ENCODE measurements around the gene LMO7.

Gene LMO7

GRCh38 chr13:75860935-75861334 lies 224.8 kb downstream of the LMO7 start:
- H2BK5ac ChIP-seq (ENCODE audit: low read length): no peak overlapping the region
- H2AFZ ChIP-seq (ENCODE audit: low read length): no peak overlapping the region
- no peak overlapping the region for H3K18ac ChIP-seq (ENCODE audit: low read length)
- H3K23ac ChIP-seq (ENCODE audit: low read depth, low read length, poor library complexity): no peak overlapping the region
- H3K9ac ChIP-seq (ENCODE audit: low read depth, low read length, poor library complexity): no peak overlapping the region
- no peak overlapping the region for H3K14ac ChIP-seq (ENCODE audit: low read length)
- no peak for DNase-seq (ENCODE audit: low spot score)
- no peak overlapping the region for H2AK5ac ChIP-seq (ENCODE audit: low read depth, low read length)
- H3K36me3 ChIP-seq (replicated peaks in 1 of 2; ENCODE audit: control insufficient read depth in 2 of 2, insufficient read depth in 2 of 2, low read length in 2 of 2): no peaks in the 10 kb centered on the region
- 100% methylated on average over 1 of the region's 6 CpGs; no CpG with 5 or more reads in 1 of the 2 donors for WGBS, 2 donors (ENCODE audit: extremely low coverage in 2 of 2, insufficient read length in 2 of 2, insufficient replicate concordance in 1 of 2)
- H3K79me1 ChIP-seq (ENCODE audit: low read depth, low read length): no peaks in the 10 kb centered on the region
- no peak overlapping the region for H3K27ac ChIP-seq (replicated peaks; ENCODE audit: low read length)
- no peaks in the 10 kb centered on the region for H3K4me1 ChIP-seq (ENCODE audit: control insufficient read depth in 2 of 2, insufficient read depth in 1 of 2, low read depth in 1 of 2, low read length in 2 of 2)
- no peak overlapping the region for H2BK120ac ChIP-seq (ENCODE audit: low read depth, low read length)
- no peak overlapping the region for H4K8ac ChIP-seq (ENCODE audit: low read depth, low read length)
- no peak overlapping the region for H3K4me2 ChIP-seq (ENCODE audit: insufficient read depth, low read length, poor library complexity, severe bottlenecking)
- no peak overlapping the region for H3K4ac ChIP-seq (ENCODE audit: low read length)
- no peak overlapping the region for H4K91ac ChIP-seq (ENCODE audit: low read depth, low read length, poor library complexity)
- no peaks in the 10 kb centered on the region for H3K9me3 ChIP-seq (replicated peaks in 1 of 2; ENCODE audit: control insufficient read depth in 2 of 2, insufficient read depth in 1 of 2, low read depth in 1 of 2, low read length in 2 of 2)
- H3K4me3 ChIP-seq (ENCODE audit: low read length in 2 of 2): no peak overlapping the region
- no peak overlapping the region for H2BK12ac ChIP-seq (ENCODE audit: low read length)
- H2BK15ac ChIP-seq (ENCODE audit: low read length): no peak overlapping the region
- H3K27me3 ChIP-seq (ENCODE audit: control insufficient read depth in 3 of 3, insufficient read depth in 3 of 3, low read depth in 1 of 3, low read length in 3 of 3): no peaks in the 10 kb centered on the region

GRCh38 chr13:75861786-75862185 lies 225.7 kb downstream of the LMO7 start:
- Histone ChIP-seq H4K8ac (ENCODE audit: low read depth, low read length) (no peak overlapping the region), H3K23ac (ENCODE audit: low read depth, low read length, poor library complexity) (no peak overlapping the region), H3K4me2 (ENCODE audit: insufficient read depth, low read length, poor library complexity, severe bottlenecking) (no peak overlapping the region), H3K27ac (replicated peaks; ENCODE audit: low read length) (no peak overlapping the region), H3K4ac (ENCODE audit: low read length) (no peak overlapping the region), H3K9ac (ENCODE audit: low read depth, low read length, poor library complexity) (no peak overlapping the region), H4K91ac (ENCODE audit: low read depth, low read length, poor library complexity) (no peak overlapping the region), H2AFZ (ENCODE audit: low read length) (no peak overlapping the region), H3K79me1 (ENCODE audit: low read depth, low read length) (no peaks in the 10 kb centered on the region), H2AK5ac (ENCODE audit: low read depth, low read length) (no peak overlapping the region), H2BK15ac (ENCODE audit: low read length) (no peak overlapping the region), H3K4me3 (ENCODE audit: low read length in 2 of 2) (no peak overlapping the region), H2BK120ac (ENCODE audit: low read depth, low read length) (no peak overlapping the region), H3K18ac (ENCODE audit: low read length) (no peak overlapping the region), H3K4me1 (ENCODE audit: control insufficient read depth in 2 of 2, insufficient read depth in 1 of 2, low read depth in 1 of 2, low read length in 2 of 2) (no peaks in the 10 kb centered on the region), H3K27me3 (ENCODE audit: control insufficient read depth in 3 of 3, insufficient read depth in 3 of 3, low read depth in 1 of 3, low read length in 3 of 3) (no peaks in the 10 kb centered on the region), H3K9me3 (replicated peaks in 1 of 2; ENCODE audit: control insufficient read depth in 2 of 2, insufficient read depth in 1 of 2, low read depth in 1 of 2, low read length in 2 of 2) (no peaks in the 10 kb centered on the region), H2BK12ac (ENCODE audit: low read length) (no peak overlapping the region), H3K14ac (ENCODE audit: low read length) (no peak overlapping the region), H3K36me3 (replicated peaks in 1 of 2; ENCODE audit: control insufficient read depth in 2 of 2, insufficient read depth in 2 of 2, low read length in 2 of 2) (no peaks in the 10 kb centered on the region), H2BK5ac (ENCODE audit: low read length) (no peak overlapping the region)
- DNase-seq (ENCODE audit: low spot score): no peak

- no peak overlapping the region for H2AK5ac ChIP-seq (ENCODE audit: low read depth, low read length)
- no peak for DNase-seq (ENCODE audit: low spot score)
- no peak overlapping the region for H4K91ac ChIP-seq (ENCODE audit: low read depth, low read length, poor library complexity)
- H3K14ac ChIP-seq (ENCODE audit: low read length): no peak overlapping the region
- no peak overlapping the region for H2AFZ ChIP-seq (ENCODE audit: low read length)
- no peak overlapping the region for H2BK12ac ChIP-seq (ENCODE audit: low read length)
- H4K8ac ChIP-seq (ENCODE audit: low read depth, low read length): no peak overlapping the region
- no peaks in the 10 kb centered on the region for H3K36me3 ChIP-seq (replicated peaks in 1 of 2; ENCODE audit: control insufficient read depth in 2 of 2, insufficient read depth in 2 of 2, low read length in 2 of 2)
- H3K27ac ChIP-seq (replicated peaks; ENCODE audit: low read length): no peak overlapping the region
- no peaks in the 10 kb centered on the region for H3K9me3 ChIP-seq (replicated peaks in 1 of 2; ENCODE audit: control insufficient read depth in 2 of 2, insufficient read depth in 1 of 2, low read depth in 1 of 2, low read length in 2 of 2)
- no peak overlapping the region for H2BK120ac ChIP-seq (ENCODE audit: low read depth, low read length)
- H2BK15ac ChIP-seq (ENCODE audit: low read length): no peak overlapping the region
- H3K18ac ChIP-seq (ENCODE audit: low read length): no peak overlapping the region
- H3K27me3 ChIP-seq (ENCODE audit: control insufficient read depth in 3 of 3, insufficient read depth in 3 of 3, low read depth in 1 of 3, low read length in 3 of 3): no peaks in the 10 kb centered on the region
- no peak overlapping the region for H3K4me3 ChIP-seq (ENCODE audit: low read length in 2 of 2)
- H3K9ac ChIP-seq (ENCODE audit: low read depth, low read length, poor library complexity): no peak overlapping the region
- H3K4me1 ChIP-seq (ENCODE audit: control insufficient read depth in 2 of 2, insufficient read depth in 1 of 2, low read depth in 1 of 2, low read length in 2 of 2): peaks cover 0 to 1% of the 10 kb centered on the region in 2 donors
- no peak overlapping the region for H2BK5ac ChIP-seq (ENCODE audit: low read length)
- H3K4me2 ChIP-seq (ENCODE audit: insufficient read depth, low read length, poor library complexity, severe bottlenecking): no peak overlapping the region
- no peak overlapping the region for H3K23ac ChIP-seq (ENCODE audit: low read depth, low read length, poor library complexity)
- H3K4ac ChIP-seq (ENCODE audit: low read length): no peak overlapping the region
- H3K79me1 ChIP-seq (ENCODE audit: low read depth, low read length): no peaks in the 10 kb centered on the region
- no CpG with 5 or more reads among the region's 5 CpGs for WGBS, 2 donors (ENCODE audit: extremely low coverage in 2 of 2, insufficient read length in 2 of 2, insufficient replicate concordance in 1 of 2)
Measured at GRCh38 chr13:75864718-75865117, 228.6 kb downstream of the LMO7 start.

GRCh38 chr13:75867379-75868117 lies 231.4 kb downstream of the LMO7 start:
- H4K91ac ChIP-seq (ENCODE audit: low read depth, low read length, poor library complexity): no peak overlapping the region
- peaks cover 1 to 3% of the 10 kb centered on the region in 2 donors for H3K4me1 ChIP-seq (ENCODE audit: control insufficient read depth in 2 of 2, insufficient read depth in 1 of 2, low read depth in 1 of 2, low read length in 2 of 2)
- no peak overlapping the region for H3K4me3 ChIP-seq (ENCODE audit: low read length in 2 of 2)
- no peaks in the 10 kb centered on the region for H3K27me3 ChIP-seq (ENCODE audit: control insufficient read depth in 3 of 3, insufficient read depth in 3 of 3, low read depth in 1 of 3, low read length in 3 of 3)
- no peak for DNase-seq (ENCODE audit: low spot score)
- no peak overlapping the region for H2BK5ac ChIP-seq (ENCODE audit: low read length)
- WGBS, 2 donors (ENCODE audit: extremely low coverage in 2 of 2, insufficient read length in 2 of 2, insufficient replicate concordance in 1 of 2): no CpG with 5 or more reads among the region's 9 CpGs
- no peak overlapping the region for H3K9ac ChIP-seq (ENCODE audit: low read depth, low read length, poor library complexity)
- H3K4ac ChIP-seq (ENCODE audit: low read length): no peak overlapping the region
- H2BK120ac ChIP-seq (ENCODE audit: low read depth, low read length): no peak overlapping the region
- no peak overlapping the region for H3K14ac ChIP-seq (ENCODE audit: low read length)
- H3K27ac ChIP-seq (replicated peaks; ENCODE audit: low read length): no peak overlapping the region
- no peak overlapping the region for H4K8ac ChIP-seq (ENCODE audit: low read depth, low read length)
- no peak overlapping the region for H3K18ac ChIP-seq (ENCODE audit: low read length)
- H3K36me3 ChIP-seq (replicated peaks in 1 of 2; ENCODE audit: control insufficient read depth in 2 of 2, insufficient read depth in 2 of 2, low read length in 2 of 2): no peaks in the 10 kb centered on the region
- H2AK5ac ChIP-seq (ENCODE audit: low read depth, low read length): no peak overlapping the region
- H3K23ac ChIP-seq (ENCODE audit: low read depth, low read length, poor library complexity): no peak overlapping the region
- H3K4me2 ChIP-seq (ENCODE audit: insufficient read depth, low read length, poor library complexity, severe bottlenecking): no peak overlapping the region
- no peak overlapping the region for H2BK12ac ChIP-seq (ENCODE audit: low read length)
- H3K79me1 ChIP-seq (ENCODE audit: low read depth, low read length): no peaks in the 10 kb centered on the region
- no peak overlapping the region for H2BK15ac ChIP-seq (ENCODE audit: low read length)
- no peaks in the 10 kb centered on the region for H3K9me3 ChIP-seq (replicated peaks in 1 of 2; ENCODE audit: control insufficient read depth in 2 of 2, insufficient read depth in 1 of 2, low read depth in 1 of 2, low read length in 2 of 2)
- no peak overlapping the region for H2AFZ ChIP-seq (ENCODE audit: low read length)
